SK-N-SH (cell line): Measurements from ENCODE around the gene KIFC3. TPM values are rescaled to one million over a fixed set of nuclear protein-coding genes. Genes with fewer than 3 reads are reported as not detected.

Experiments
- CTCF ChIA-PET: fragments of 300-600, 350-600 bp; formaldehyde crosslinking; extraction: SDS; loops from one replicate; lab custom pipeline; 2021; lab: Yijun Ruan, JAX
- POLR2A ChIA-PET: fragments of 350-600 bp; sonication (Branson Sonifier 250); formaldehyde crosslinking; extraction: SDS; loops from one replicate; lab custom pipeline; 2020; ENCODE audit warnings: antibody characterized with exemption, inconsistent platforms; lab: Yijun Ruan, JAX
- DNase-seq: peaks from one replicate; pipeline ENCODE4 v3.0.0; 2012
- H2AFZ ChIP-seq: fragments of 200-600 bp; sonication (generic); 2 replicates; pipeline ENCODE4 v1.8.1; 2016; ENCODE audit warnings: antibody characterized with exemption, mild to moderate bottlenecking, low read depth
- H3F3A ChIP-seq: fragments of 200-600 bp; sonication (generic); replicated peaks from 2 replicates; pipeline ENCODE3; 2016; ENCODE audit warnings: antibody characterized with exemption, mild to moderate bottlenecking; ENCODE audit not compliant: insufficient read depth
- H3K27ac ChIP-seq, 2 experiments: fragments of 200-500 bp in 1 of 2; fragments of 200-600 bp in 1 of 2; sonication (Bioruptor generic) in 1 of 2; sonication (generic), shearing (Covaris generic) in 1 of 2; 2 replicates each; pipeline versions ENCODE4 v1.5.1 to v1.6.1; 2014 to 2016; ENCODE audit warnings: low read depth in 2 of 2, inconsistent platforms in 1 of 2, low read length in 1 of 2, mild to moderate bottlenecking in 1 of 2, mixed read lengths in 1 of 2
- H3K27me3 ChIP-seq: fragments of 200-600 bp; sonication (generic), shearing (Covaris generic); 2 replicates; pipeline ENCODE4 v1.6.1; 2016; ENCODE audit warnings: mixed run types; ENCODE audit not compliant: insufficient read depth
- H3K36me3 ChIP-seq, 2 experiments: fragments of 200-500 bp in 1 of 2; fragments of 200-600 bp in 1 of 2; sonication (Bioruptor generic) in 1 of 2; sonication (generic) in 1 of 2; replicated peaks in 1 of 2; 2 replicates each; pipeline versions ENCODE3 to v1.5.1; 2014 to 2016; ENCODE audit warnings: low read length in 1 of 2, mild to moderate bottlenecking in 1 of 2; ENCODE audit not compliant: insufficient read depth in 2 of 2, control insufficient read depth in 1 of 2
- H3K4me1 ChIP-seq, 2 experiments: fragments of 200-500 bp in 1 of 2; fragments of 200-600 bp in 1 of 2; sonication (Bioruptor generic) in 1 of 2; sonication (generic), shearing (Covaris generic) in 1 of 2; 2 replicates each; pipeline versions ENCODE4 v1.5.1 to v1.6.1; 2014 to 2016; ENCODE audit warnings: low read depth in 1 of 2, low read length in 1 of 2, mixed run types in 1 of 2; ENCODE audit not compliant: insufficient read depth in 2 of 2, control insufficient read depth in 1 of 2
- H3K4me2 ChIP-seq: fragments of 200-600 bp; sonication (generic), shearing (Covaris generic); 2 replicates; pipeline ENCODE4 v1.6.1; 2017; ENCODE audit warnings: mixed run types
- H3K4me3 ChIP-seq, 2 experiments: fragments of 200-500 bp in 1 of 2; fragments of 200-600 bp in 1 of 2; sonication (Bioruptor generic) in 1 of 2; sonication (generic), shearing (Covaris generic) in 1 of 2; 2 replicates each; pipeline versions ENCODE4 v1.5.1 to v1.8.1; 2014 to 2016; ENCODE audit warnings: low read depth in 2 of 2, inconsistent platforms in 1 of 2, low read length in 1 of 2, mild to moderate bottlenecking in 1 of 2, mixed read lengths in 1 of 2, moderate library complexity in 1 of 2
- H3K79me2 ChIP-seq: fragments of 200-600 bp; sonication (generic); 2 replicates; pipeline ENCODE4 v1.8.1; 2017; ENCODE audit warnings: mild to moderate bottlenecking; ENCODE audit not compliant: insufficient read depth
- H3K9ac ChIP-seq: fragments of 200-600 bp; sonication (generic); 2 replicates; pipeline ENCODE4 v1.6.1; 2017; ENCODE audit warnings: mixed run types
- H3K9me2 ChIP-seq: fragments of 200-600 bp; sonication (generic); 2 replicates; pipeline ENCODE4 v1.6.1; 2017; ENCODE audit warnings: mixed run types
- H3K9me3 ChIP-seq: fragments of 200-600 bp; sonication (generic); 2 replicates; pipeline ENCODE4 v1.6.1; 2017; ENCODE audit warnings: mixed run types, mild to moderate bottlenecking, moderate library complexity
- H4K20me1 ChIP-seq: fragments of 200-600 bp; sonication (generic); 2 replicates; pipeline ENCODE4 v1.6.1; 2017; ENCODE audit warnings: mild to moderate bottlenecking, mixed run types; ENCODE audit not compliant: insufficient read depth
- GATA2 ChIP-seq: sonication (generic); formaldehyde crosslinking; IDR thresholded peaks from 2 replicates; pipeline ENCODE4 v1.5.0; 2020; ENCODE audit warnings: mild to moderate bottlenecking, missing genetic modification reagents
- JUND ChIP-seq: IDR thresholded peaks from 2 replicates; pipeline ENCODE4 v1.4.0; 2012
- MEF2A ChIP-seq: IDR thresholded peaks from 2 replicates; pipeline ENCODE4 v1.4.0; 2012; ENCODE audit warnings: low read depth, borderline replicate concordance
- NFIC ChIP-seq: IDR thresholded peaks from 2 replicates; pipeline ENCODE4 v1.4.0; 2012; ENCODE audit warnings: borderline replicate concordance
- NRF1 ChIP-seq: IDR thresholded peaks from 2 replicates; pipeline ENCODE4 v1.6.1; 2012; ENCODE audit warnings: low read depth, mild to moderate bottlenecking, low read length
- POLR2AphosphoS5 ChIP-seq: IDR thresholded peaks from 2 replicates; pipeline ENCODE4 v1.6.1; 2012; ENCODE audit warnings: low read depth, low read length
- TAF1 ChIP-seq: IDR thresholded peaks from 2 replicates; pipeline ENCODE4 v1.6.1; 2012; ENCODE audit warnings: low read depth, mild to moderate bottlenecking, low read length, moderate library complexity, borderline replicate concordance
- YY1 ChIP-seq: IDR thresholded peaks from 2 replicates; pipeline ENCODE4 v1.4.0; 2012; ENCODE audit warnings: low read depth, mild to moderate bottlenecking
- WGBS: methylation state at CpG from one replicate; pipeline ENCODE4 v1.1.6; 2017; ENCODE audit warnings: low lambda C conversion rate; 5-methylcytosine and 5-hydroxymethylcytosine counted together
- polyA plus RNA-seq, 3 experiments: library from polyadenylated mRNA; depleted of rRNA; stranded (reverse); fragments of >200 nt; gene quantifications; 2 replicates each; pipeline ENCODE4 v1.2.3, GENCODE V29; 2012
- TF ChIP-seq, protein P1 (sequence below): fragments of 200-600 bp; sonication (generic); IDR thresholded peaks from 2 replicates; pipeline ENCODE4 v1.6.1; 2017; ENCODE audit warnings: antibody characterized with exemption, mild to moderate bottlenecking, moderate library complexity
- TF ChIP-seq, protein P2 (sequence below): IDR thresholded peaks from 2 replicates; pipeline ENCODE4 v1.4.0; 2012; ENCODE audit warnings: low read depth, borderline replicate concordance
- TF ChIP-seq, protein P3 (sequence below): fragments of 150-350 bp; IDR thresholded peaks from 2 replicates; pipeline ENCODE4 v1.6.1; 2017; ENCODE audit warnings: antibody characterized with exemption, low read length, low read depth, borderline replicate concordance
- TF ChIP-seq, protein P4 (sequence below): IDR thresholded peaks from 2 replicates; pipeline ENCODE4; 2012
- TF ChIP-seq, protein P5 (sequence below): fragments of 150-350 bp; IDR thresholded peaks from 2 replicates; pipeline ENCODE4 v1.6.1; 2016; ENCODE audit warnings: mild to moderate bottlenecking, low read depth, low read length

Gene KIFC3
- polyA plus RNA-seq, 1 of the 3 experiments (the other 2 are of a cell fraction): 65.4 TPM

DNA sequence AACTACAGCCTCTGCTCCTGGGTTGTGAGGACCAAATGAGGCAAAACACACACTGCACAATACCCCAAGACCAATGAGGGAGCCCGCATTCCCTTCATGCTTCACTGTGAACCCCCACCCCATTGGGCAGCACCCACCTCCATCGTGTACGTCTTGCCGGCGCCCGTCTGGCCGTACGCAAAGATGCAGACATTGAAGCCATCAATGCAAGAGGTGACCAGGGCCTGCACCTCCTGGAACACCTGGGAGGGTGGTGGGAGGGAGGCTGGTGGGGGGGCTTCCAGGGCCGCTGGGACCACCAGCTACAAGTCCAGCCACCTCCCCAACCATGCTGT lies 38.3 kb downstream of the KIFC3 start:
- Histone ChIP-seq H3K79me2 (no peaks in the 10 kb centered on the region), H3K4me3 (no peak overlapping the region), H3K9me2 (no peaks in the 10 kb centered on the region), H3K27ac (peak overlapping the region in 1 of 2 experiments; percentile 93; a peak in 2 of 4 replicates), H3K4me2 (no peak overlapping the region), H3K9ac (no peak overlapping the region), H3K4me1 (peaks cover 4 to 16% of the 10 kb centered on the region in 2 experiments; a peak in 3 of 4 replicates), H3K27me3 (no peaks in the 10 kb centered on the region), H3F3A (peaks cover 18% of the 10 kb centered on the region), H3K9me3 (no peaks in the 10 kb centered on the region), H2AFZ (no peak overlapping the region), H3K36me3 (peaks cover 20 to 28% of the 10 kb centered on the region in 2 experiments), H4K20me1 (no peaks in the 10 kb centered on the region)
- WGBS: no CpG with 5 or more reads among the region's 9 CpGs
- DNase-seq: no peak
- CTCF ChIA-PET: interaction anchor here (0.8 to 1.8 kb wide), 5 partner anchors 100 to 358 kb away, joined by 3 to 6 read pairs (median 4); partner anchors contain the start of gene USB1
- POLR2A ChIA-PET: no interaction called here
- TF ChIP-seq, protein P1, sequence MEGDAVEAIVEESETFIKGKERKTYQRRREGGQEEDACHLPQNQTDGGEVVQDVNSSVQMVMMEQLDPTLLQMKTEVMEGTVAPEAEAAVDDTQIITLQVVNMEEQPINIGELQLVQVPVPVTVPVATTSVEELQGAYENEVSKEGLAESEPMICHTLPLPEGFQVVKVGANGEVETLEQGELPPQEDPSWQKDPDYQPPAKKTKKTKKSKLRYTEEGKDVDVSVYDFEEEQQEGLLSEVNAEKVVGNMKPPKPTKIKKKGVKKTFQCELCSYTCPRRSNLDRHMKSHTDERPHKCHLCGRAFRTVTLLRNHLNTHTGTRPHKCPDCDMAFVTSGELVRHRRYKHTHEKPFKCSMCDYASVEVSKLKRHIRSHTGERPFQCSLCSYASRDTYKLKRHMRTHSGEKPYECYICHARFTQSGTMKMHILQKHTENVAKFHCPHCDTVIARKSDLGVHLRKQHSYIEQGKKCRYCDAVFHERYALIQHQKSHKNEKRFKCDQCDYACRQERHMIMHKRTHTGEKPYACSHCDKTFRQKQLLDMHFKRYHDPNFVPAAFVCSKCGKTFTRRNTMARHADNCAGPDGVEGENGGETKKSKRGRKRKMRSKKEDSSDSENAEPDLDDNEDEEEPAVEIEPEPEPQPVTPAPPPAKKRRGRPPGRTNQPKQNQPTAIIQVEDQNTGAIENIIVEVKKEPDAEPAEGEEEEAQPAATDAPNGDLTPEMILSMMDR: no peak
- TF ChIP-seq GATA2 (no peak), TAF1 (no peak), YY1 (no peak), POLR2AphosphoS5 (no peak), MEF2A (no peak), NFIC (no peak), JUND (no peak), NRF1 (no peak)
- TF ChIP-seq, protein P2, sequence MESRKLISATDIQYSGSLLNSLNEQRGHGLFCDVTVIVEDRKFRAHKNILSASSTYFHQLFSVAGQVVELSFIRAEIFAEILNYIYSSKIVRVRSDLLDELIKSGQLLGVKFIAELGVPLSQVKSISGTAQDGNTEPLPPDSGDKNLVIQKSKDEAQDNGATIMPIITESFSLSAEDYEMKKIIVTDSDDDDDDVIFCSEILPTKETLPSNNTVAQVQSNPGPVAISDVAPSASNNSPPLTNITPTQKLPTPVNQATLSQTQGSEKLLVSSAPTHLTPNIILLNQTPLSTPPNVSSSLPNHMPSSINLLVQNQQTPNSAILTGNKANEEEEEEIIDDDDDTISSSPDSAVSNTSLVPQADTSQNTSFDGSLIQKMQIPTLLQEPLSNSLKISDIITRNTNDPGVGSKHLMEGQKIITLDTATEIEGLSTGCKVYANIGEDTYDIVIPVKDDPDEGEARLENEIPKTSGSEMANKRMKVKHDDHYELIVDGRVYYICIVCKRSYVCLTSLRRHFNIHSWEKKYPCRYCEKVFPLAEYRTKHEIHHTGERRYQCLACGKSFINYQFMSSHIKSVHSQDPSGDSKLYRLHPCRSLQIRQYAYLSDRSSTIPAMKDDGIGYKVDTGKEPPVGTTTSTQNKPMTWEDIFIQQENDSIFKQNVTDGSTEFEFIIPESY: no peak
- TF ChIP-seq, protein P3, sequence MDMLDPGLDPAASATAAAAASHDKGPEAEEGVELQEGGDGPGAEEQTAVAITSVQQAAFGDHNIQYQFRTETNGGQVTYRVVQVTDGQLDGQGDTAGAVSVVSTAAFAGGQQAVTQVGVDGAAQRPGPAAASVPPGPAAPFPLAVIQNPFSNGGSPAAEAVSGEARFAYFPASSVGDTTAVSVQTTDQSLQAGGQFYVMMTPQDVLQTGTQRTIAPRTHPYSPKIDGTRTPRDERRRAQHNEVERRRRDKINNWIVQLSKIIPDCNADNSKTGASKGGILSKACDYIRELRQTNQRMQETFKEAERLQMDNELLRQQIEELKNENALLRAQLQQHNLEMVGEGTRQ: no peak
- TF ChIP-seq, protein P4, sequence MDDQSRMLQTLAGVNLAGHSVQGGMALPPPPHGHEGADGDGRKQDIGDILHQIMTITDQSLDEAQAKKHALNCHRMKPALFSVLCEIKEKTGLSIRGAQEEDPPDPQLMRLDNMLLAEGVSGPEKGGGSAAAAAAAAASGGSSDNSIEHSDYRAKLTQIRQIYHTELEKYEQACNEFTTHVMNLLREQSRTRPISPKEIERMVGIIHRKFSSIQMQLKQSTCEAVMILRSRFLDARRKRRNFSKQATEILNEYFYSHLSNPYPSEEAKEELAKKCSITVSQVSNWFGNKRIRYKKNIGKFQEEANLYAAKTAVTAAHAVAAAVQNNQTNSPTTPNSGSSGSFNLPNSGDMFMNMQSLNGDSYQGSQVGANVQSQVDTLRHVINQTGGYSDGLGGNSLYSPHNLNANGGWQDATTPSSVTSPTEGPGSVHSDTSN: no peak
- TF ChIP-seq, protein P5, sequence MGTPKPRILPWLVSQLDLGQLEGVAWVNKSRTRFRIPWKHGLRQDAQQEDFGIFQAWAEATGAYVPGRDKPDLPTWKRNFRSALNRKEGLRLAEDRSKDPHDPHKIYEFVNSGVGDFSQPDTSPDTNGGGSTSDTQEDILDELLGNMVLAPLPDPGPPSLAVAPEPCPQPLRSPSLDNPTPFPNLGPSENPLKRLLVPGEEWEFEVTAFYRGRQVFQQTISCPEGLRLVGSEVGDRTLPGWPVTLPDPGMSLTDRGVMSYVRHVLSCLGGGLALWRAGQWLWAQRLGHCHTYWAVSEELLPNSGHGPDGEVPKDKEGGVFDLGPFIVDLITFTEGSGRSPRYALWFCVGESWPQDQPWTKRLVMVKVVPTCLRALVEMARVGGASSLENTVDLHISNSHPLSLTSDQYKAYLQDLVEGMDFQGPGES: no peak
